Fibroblast of lung (primary cell): ENCODE results near the gene PDE5A.

Source experiments
- CTCF ChIP-seq, 2 donors: IDR thresholded peaks in 1 of 2; conservative IDR thresholded peaks in 1 of 2; 1 replicate in 1 of 2; 2 replicates in 1 of 2; pipeline ENCODE4 v1.5.1; 2011 to 2012; ENCODE audit warnings: low read length in 2 of 2, control low read depth in 1 of 2, inconsistent platforms in 1 of 2, low read depth in 1 of 2, mild to moderate bottlenecking in 1 of 2
- EZH2 ChIP-seq: IDR thresholded peaks from 2 replicates; pipeline ENCODE4 v1.5.1; 2012; ENCODE audit warnings: low read length, control low read depth, mild to moderate bottlenecking; ENCODE audit errors: missing control alignments

GRCh38 chr4:119592830-119593229 is 35.8 kb downstream of the PDE5A start:
- TF ChIP-seq CTCF (conservative IDR thresholded peaks at IDR 0.05 in 1 of 2, IDR thresholded peaks at IDR 0.05 in 1 of 2; ENCODE audit: low read depth in 1 of 2, low read length in 2 of 2) (no peak), EZH2 (no peak)
